GM18870 (cell line): ENCODE data around the gene MYH2.
"Not testable (repeated sequence)": the region's sequence is repeated elsewhere in the genome, so short reads cannot be mapped to it uniquely, and the experiment has no call there.

Experiments used
- ATAC-seq: cut with Tn5 transposase; IDR thresholded peaks from one replicate; pipeline ENCODE4 v1.9.1; 2021; ENCODE audit warnings: moderate library complexity; ENCODE audit not compliant: unreplicated experiment

MYH2 gene

GRCh38 chr17:10549096-10549842 is at the start of gene MYH2:
MYH2 (minus strand) TSS chr17:10549658; CDS start chr17:10547920, 1,738 bp downstream.
- ATAC-seq = no peak

DNA sequence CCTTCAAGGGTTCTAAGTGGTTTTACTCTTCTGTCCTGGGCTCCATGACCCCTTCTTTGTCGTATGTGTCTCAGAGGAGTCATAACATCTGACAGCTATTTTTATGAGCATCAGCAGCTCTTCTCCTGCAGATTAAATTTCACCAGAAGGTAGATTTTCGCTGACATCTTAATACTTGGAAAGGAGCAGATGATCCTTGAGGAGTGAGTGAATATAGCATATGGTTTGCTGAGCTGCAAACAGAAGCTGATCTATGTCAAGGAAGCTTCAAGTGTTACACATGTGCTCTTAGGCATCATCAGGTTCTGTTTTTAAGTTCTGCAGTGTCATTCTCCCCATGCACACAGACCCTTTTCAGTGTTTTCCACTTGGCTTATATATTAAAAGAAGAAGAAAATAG is 49.2 kb upstream of the MYH2 start:
- no peak for ATAC-seq

DNA sequence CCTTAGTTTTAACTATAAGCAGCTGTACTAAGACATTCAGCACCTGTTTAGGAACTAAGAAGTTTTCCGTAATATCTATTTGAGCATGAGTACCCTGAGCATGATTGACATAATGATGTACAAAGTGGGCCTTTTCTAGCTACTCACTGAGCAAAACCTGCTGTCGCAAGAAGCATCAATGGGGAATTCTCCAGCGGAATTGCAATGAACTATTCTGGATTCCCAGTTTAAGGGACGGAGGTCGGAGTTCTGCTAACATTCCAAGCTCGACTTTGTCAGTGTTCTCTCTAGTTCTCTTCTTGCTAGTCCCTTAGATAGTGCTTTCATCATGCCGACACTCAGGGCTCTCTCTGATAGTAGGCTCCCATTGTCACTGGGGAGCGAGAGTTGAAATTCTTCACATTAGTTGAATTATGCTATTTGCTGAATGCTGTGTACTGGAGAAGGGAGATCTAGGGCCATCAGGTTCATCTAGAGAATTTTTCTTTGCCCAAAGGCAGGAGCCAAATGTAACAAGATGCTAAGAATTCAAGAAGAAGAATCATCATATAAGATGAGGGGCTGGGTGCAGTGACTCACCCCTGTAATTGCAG is 40.2 kb upstream of the MYH2 start:
- ATAC-seq = no peak

DNA sequence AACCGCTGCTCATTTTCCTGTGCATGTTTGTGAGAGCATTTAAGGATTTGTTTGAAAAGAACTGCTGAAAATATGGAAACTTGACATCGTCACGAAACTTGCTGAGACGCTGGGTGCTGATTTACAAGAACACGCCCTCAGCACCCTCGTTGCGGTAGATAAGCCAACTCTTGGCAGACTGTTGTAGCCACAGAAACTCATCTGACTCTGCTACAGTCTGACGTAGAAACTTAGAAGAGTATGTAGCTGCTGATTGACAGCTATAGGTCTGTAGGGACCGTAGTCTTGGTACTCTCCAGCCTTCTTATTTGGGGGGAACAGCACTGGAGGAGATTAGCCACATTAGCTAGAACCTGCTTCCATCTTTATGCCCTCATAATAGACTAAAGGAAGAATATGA is 36.1 kb upstream of the MYH2 start:
- no peak for ATAC-seq

- ATAC-seq = no peak
Observed at GRCh38 chr17:10583834-10584233, 34.4 kb upstream of the MYH2 start.

- ATAC-seq = peak; percentile 63
Observed at GRCh38 chr17:10579270-10579669, 29.8 kb upstream of the MYH2 start.

- no peak for ATAC-seq
Observed at GRCh38 chr17:10574324-10574723, 24.9 kb upstream of the MYH2 start.

GRCh38 chr17:10563991-10564660 is 14.7 kb upstream of the MYH2 start:
- ATAC-seq = no peak

- no peak for ATAC-seq
Observed at GRCh38 chr17:10558049-10558448, 8.6 kb upstream of the MYH2 start.

GRCh38 chr17:10557422-10557821 is 8.0 kb upstream of the MYH2 start:
- ATAC-seq = no peak

GRCh38 chr17:10556301-10557005 is 7.0 kb upstream of the MYH2 start:
- ATAC-seq = no peak

- ATAC-seq = no peak
Observed at GRCh38 chr17:10550014-10550413, 556 bp upstream of the MYH2 start.

DNA sequence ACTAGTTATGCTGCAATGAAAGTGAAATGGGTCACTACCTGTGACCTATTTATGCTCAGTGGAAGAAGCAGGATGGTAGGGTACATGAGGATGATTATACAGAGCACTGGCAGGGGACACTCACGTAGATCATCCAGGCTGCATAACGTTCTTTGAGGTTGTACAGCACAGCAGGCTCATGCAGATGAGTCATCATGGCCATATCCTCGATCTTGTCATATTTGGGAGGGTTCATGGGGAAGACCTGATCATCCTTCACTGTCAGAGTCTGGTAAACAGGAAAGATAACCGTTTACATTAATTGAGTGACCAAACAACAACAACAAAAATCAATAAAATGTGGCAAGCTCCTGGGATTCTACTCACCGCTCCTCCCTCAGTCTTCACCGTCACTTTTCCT is 2.1 kb downstream of the MYH2 start:
- no peak for ATAC-seq

- ATAC-seq = not testable (repeated sequence)
Observed at GRCh38 chr17:10543486-10543885, 6.0 kb downstream of the MYH2 start.

DNA sequence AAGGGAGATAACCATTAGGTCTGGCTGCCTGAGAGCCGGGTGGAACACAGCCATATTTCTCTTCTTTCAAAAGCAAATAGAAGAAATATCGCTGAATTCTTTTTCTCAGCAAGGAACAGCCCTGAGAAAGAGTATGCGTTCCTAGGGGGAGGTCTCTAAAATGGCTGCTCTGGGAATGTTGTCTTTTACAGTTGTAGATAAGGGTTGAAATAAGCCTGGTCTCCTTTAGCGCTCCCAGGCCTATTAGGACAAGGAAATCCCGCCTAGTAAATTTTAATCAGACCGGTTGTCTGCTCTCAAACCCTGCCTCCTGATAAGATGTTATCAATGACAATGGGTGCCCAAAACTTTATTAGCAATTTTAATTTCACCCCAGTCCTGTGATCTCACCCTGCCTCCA is 8.3 kb downstream of the MYH2 start:
- ATAC-seq = not testable (repeated sequence)

DNA sequence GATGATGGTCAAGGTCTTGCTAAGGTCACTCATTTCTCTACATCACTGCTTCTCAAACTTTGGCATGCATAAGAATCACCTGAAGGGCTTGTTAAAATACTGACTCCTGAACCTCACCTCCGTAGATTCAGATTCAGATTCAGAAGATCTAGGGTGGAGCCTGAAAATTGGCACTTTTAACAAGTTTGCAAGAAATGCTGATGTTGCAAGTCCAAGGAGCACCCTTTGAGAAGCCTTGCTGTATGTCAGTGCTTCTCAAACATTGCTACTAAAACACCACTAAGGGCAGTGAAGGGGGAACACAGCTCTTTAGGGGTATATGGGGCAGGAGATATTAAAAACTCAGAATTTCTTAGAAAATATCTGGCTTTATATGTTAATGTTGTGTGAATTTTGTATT is 17.4 kb downstream of the MYH2 start:
- no peak for ATAC-seq

GRCh38 chr17:10527419-10527818 is 22.0 kb downstream of the MYH2 start:
- ATAC-seq = no peak

DNA sequence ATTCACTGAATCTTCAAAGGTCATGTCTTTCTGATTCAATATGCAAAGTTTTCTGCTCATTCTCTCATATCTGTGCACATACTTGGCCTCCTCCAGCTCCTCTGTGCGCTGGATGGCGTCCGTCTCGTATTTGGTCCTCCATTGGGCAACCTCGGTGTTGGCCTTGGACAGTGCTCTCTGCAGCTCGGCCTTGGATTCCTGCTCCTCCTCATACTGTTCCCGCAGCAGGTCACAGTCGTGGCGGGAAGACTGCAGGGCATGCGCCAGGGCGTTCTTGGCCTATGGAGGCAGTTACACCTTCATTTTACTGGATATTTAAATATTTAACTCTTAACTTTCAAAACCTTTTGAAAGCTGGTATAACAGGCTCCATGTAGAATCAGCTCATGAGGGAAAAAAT is 22.9 kb downstream of the MYH2 start:
- ATAC-seq = no peak

DNA sequence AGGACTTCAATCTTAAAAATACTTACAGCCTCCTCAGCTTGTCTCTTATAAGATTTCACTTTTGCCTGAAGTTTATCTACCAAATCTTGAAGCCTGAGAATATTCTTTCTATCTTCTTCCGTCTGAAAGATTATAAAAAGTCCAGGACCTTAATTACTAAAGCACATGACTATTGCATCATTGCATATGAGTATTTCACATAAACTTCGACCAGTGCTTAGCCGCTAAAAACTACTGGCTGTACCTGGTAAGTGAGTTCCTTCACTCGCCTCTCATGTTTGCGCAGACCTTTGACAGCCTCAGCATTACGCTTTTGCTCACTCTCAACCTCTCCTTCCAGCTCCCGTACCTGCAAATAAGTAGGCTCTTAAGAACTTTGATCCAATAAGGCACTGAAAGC is 26.4 kb downstream of the MYH2 start:
- no peak for ATAC-seq

GRCh38 chr17:10521949-10522348 is 27.5 kb downstream of the MYH2 start:
- no peak for ATAC-seq

DNA sequence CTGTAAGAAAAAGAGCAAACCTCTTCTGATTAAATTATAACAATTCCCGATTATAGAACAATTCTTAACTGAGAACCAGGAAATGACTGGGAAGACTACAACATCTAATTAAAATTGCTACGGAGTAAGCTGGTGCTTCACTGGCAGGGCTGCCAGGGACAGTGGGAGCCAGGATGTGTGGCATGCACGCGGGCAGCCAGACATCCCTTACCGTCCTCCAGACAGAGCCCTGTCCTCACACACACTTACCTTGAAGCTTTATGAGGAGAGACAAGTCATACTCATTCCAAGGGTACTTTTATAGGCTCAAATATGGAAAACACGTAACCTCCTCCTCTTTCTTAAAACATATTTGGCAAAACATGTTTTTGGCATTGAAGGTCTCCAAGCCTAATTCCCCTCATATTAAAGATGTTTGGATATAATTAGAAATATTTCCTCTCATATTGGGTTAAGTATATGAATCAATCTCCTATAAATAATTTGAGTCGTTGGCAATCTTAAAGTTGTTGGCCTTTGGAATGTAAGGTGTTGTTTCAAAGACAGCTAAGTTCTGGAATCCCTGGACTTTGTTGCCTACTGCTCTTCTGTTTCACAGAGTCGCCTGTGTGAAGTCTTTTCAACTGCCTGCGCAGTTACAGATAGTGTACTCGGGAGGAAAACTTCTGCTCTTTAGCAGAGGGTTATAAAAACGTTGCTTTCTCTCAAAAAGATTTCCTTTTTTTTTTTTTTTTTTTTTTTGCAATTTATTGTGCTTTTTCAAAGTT is 31.0 kb downstream of the MYH2 start, which contains the start of gene MYH1:
Gene MYH1 (minus strand): TSS at position 272 of the 767 bp plus-strand sequence. CDS start 1,900 bp downstream, outside the sequence.
- ATAC-seq = no peak
